ENCODE results near the gene MOSMO.

Gene MOSMO

DNA sequence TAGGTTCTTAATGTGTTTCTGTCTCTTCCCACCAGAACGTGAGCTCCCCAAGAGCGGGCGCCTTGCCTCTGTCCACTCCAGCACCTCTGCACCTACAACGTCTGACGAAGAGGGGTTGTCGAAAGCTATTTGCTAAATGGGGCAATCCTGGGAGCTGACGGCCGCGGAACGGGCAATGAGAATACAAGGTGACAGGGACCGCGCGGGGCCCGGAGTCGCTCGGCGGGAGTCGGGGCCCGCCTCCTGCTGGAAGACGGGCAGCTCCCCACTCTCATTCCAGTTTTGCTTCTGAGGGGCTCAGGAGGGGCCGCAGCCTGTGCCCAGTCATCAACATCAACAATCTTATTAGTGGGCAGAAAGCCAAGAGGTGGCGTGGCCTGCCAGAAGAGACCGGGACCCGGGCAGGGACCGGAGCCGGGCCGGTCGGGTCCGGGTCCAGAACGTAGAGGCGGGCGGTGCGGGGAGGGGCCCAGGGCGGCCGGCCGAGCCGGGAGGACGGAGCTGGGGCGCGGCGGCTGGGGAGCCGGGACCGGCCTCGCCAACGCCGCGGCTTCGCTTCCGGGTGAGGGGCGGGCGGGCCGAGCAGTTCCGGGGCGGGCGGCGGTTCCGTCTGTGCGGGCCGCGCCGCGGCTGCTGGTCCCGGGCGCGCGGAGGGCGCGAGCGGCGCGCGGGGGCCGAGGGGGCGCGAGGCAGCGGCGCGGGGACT, at the start of gene MOSMO:
TSS of gene MOSMO (plus strand) at position 603 of the 706 bp plus-strand sequence. CDS start 191 bp downstream, outside the sequence.
- FAIRE-seq (no peak), DNase-seq (ENCODE audit: insufficient read length, low spot score) (peak; percentile 37)
- TF ChIP-seq, protein P1, sequence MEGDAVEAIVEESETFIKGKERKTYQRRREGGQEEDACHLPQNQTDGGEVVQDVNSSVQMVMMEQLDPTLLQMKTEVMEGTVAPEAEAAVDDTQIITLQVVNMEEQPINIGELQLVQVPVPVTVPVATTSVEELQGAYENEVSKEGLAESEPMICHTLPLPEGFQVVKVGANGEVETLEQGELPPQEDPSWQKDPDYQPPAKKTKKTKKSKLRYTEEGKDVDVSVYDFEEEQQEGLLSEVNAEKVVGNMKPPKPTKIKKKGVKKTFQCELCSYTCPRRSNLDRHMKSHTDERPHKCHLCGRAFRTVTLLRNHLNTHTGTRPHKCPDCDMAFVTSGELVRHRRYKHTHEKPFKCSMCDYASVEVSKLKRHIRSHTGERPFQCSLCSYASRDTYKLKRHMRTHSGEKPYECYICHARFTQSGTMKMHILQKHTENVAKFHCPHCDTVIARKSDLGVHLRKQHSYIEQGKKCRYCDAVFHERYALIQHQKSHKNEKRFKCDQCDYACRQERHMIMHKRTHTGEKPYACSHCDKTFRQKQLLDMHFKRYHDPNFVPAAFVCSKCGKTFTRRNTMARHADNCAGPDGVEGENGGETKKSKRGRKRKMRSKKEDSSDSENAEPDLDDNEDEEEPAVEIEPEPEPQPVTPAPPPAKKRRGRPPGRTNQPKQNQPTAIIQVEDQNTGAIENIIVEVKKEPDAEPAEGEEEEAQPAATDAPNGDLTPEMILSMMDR (IDR thresholded peaks at IDR 0.05; ENCODE audit: insufficient read depth, missing control alignments) = no peak

DNA sequence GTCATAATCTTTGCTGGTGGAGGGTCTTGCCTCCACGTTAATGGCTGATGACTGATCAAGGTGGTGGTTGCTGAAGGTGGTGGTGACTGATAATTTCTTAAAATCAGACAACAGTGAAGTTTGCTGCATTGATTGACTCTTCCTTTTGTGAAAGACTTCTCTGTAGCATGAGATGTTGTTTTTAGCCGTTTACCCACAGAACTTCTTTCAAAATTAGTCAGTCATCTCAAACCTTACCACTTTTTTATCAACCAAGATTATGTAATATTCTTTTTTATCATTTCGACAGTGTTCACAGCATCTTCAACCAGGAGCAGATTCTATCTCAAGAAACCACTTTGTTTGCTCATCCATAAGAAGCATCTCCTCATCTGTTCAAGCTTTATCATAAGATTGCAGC, 48.9 kb upstream of the MOSMO start:
- no peak for FAIRE-seq
- no peak for DNase-seq (ENCODE audit: insufficient read length, low spot score)
- TF ChIP-seq, protein P1 (IDR thresholded peaks at IDR 0.05; ENCODE audit: insufficient read depth, missing control alignments) = no peak

DNA sequence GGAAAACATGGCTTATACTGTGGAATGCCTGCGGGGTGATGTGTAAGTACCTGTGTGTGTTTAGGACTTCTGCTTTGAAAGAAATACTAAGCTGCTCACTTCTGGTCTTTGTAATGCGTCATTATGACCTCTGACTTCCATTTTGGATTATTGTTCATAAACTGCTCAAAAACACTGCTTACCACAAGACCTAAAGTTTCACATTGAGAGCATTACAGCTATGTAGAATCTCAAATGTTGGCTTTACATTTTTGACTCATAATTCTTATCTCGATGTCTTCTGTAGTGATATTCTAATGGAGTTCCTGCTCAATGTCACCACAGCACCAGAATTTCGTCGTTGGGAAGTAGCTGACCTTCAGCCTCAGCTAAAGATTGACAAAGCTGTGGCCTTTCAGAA, 45.4 kb upstream of the MOSMO start:
- TF ChIP-seq, protein P1 (IDR thresholded peaks at IDR 0.05; ENCODE audit: insufficient read depth, missing control alignments) = no peak
- FAIRE-seq (no peak), DNase-seq (ENCODE audit: insufficient read length, low spot score) (no peak)

DNA sequence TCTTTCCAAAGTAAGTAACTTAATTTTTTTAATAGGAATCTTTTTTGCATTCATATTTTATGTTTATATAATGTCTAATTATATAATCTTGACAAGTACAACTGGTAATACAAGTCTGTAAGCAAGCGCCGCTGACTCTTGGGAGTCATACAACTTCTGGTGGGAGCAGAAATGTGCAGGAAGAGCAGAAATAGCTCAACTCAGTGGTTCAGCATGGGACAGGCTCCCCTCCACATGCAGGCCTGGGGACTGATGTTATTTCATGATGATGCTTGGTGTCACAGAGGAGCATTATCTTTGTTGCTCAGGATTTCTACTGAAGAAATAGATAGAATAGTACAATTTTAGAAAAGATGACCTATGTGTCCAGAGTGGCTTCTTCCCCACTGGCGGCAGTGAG, 44.0 kb upstream of the MOSMO start:
- TF ChIP-seq, protein P1 (IDR thresholded peaks at IDR 0.05; ENCODE audit: insufficient read depth, missing control alignments) = no peak
- FAIRE-seq (no peak), DNase-seq (ENCODE audit: insufficient read length, low spot score) (no peak)

DNA sequence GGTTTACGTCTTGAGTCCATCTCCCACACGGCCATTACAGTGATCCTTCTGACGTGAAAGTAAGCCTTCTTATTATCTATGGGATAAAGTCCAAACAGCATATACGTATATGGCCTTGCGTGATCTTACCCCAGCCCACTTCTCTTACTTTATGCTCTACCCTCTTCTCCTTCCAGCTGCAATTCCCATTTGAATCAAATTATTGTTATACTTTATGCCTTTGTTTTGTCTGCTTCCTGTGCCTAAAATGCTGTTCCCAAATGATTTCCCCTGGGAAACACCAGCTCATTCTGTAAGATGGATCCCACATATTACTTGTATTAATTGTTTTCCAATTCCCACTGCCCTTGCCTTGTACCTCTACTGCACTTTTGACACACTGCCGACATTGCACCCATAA, 43.6 kb upstream of the MOSMO start:
- DNase-seq (ENCODE audit: insufficient read length, low spot score) = no peak
- no peak for FAIRE-seq
- TF ChIP-seq, protein P1 (IDR thresholded peaks at IDR 0.05; ENCODE audit: insufficient read depth, missing control alignments) = no peak

DNA sequence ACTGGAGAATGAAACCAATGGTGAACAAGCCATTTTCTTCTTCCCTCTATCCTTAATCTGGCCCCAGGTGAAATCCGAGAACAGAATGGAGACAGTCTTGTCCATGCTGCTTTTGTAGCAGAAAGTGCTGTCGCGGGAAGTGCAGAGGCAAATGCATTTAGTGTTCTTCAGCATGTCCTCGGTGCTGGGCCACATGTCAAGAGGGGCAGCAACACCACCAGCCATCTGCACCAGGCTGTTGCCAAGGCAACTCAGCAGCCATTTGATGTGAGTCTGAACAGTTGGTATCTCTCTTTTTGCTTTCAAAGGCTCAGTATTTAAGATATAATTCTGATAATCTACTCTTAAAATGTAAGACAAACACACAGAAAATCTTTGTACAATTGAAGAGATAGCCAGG, 36.1 kb upstream of the MOSMO start:
- TF ChIP-seq, protein P1 (IDR thresholded peaks at IDR 0.05; ENCODE audit: insufficient read depth, missing control alignments) = no peak
- FAIRE-seq (no peak), DNase-seq (ENCODE audit: insufficient read length, low spot score) (no peak)

DNA sequence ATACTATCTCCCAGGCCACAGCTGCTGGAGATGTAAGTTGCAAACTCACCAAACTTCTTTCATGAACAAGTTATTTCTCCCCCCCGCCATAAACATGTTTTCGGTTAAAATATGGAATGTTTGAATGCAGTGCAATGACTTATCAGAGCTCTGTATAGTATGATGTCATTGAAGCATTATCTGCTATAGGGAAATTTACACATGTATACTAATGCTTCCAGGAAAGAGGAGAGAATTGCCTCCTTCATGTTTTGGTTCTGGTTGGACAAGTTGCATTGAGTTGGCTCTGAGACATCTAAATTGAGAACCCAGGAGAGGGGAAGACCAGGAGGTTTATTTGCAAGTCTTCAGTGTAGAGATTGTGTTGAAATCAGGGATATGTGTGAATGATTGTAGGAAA, 34.0 kb upstream of the MOSMO start:
- DNase-seq (ENCODE audit: insufficient read length, low spot score) (no peak), FAIRE-seq (no peak)
- TF ChIP-seq, protein P1 (IDR thresholded peaks at IDR 0.05; ENCODE audit: insufficient read depth, missing control alignments) = no peak
